HFFc6 (cell line): Measurements from ENCODE around the gene ASCL2. TPM values are rescaled to one million over a fixed set of nuclear protein-coding genes. Genes with fewer than 3 reads are reported as not detected.

ENCODE experiments used
- DNase-seq: peaks from one replicate; pipeline ENCODE4 v3.0.0-alpha.2; 2018
- H3K27ac Mint-ChIP-seq: 2 replicates; pipeline ENCODE4 v1.8.0; 2020; ENCODE audit warnings: mild to moderate bottlenecking, mixed read lengths
- H3K27me3 Mint-ChIP-seq: 2 replicates; pipeline ENCODE4 v1.8.0; 2021; ENCODE audit warnings: mild to moderate bottlenecking, moderate library complexity, mixed read lengths; ENCODE audit not compliant: insufficient read depth
- H3K36me3 Mint-ChIP-seq: 2 replicates; pipeline ENCODE4 v1.8.0; 2021; ENCODE audit warnings: low read depth, mixed read lengths
- H3K4me1 Mint-ChIP-seq: 2 replicates; pipeline ENCODE4 v1.8.0; 2020; ENCODE audit warnings: low read depth, mixed read lengths
- H3K4me3 Mint-ChIP-seq: 2 replicates; pipeline ENCODE4 v1.8.0; 2020; ENCODE audit warnings: mild to moderate bottlenecking, moderate library complexity, mixed read lengths
- H3K9me3 Mint-ChIP-seq: 2 replicates; pipeline ENCODE4 v1.8.0; 2020; ENCODE audit warnings: mild to moderate bottlenecking, mixed read lengths
- CTCF ChIP-seq: fragments of 200-600 bp; sonication (generic); IDR thresholded peaks from 2 replicates; pipeline ENCODE4 v1.5.0; 2021; ENCODE audit warnings: antibody characterized with exemption, mild to moderate bottlenecking
- total RNA-seq, 6 experiments: library from RNA; stranded (reverse); fragmentation: NEBNext Ultra II Directional; extraction: Animal tissue kit (Norgen Biotek cat#: 25700); gene quantifications; 2 replicates in 1 of 6; 3 replicates in 5 of 6; pipeline ENCODE4 v1.2.3, GENCODE V29; 2021

The ASCL2 gene
- total RNA-seq, 6 experiments from 2014 or later = not detected

DNA sequence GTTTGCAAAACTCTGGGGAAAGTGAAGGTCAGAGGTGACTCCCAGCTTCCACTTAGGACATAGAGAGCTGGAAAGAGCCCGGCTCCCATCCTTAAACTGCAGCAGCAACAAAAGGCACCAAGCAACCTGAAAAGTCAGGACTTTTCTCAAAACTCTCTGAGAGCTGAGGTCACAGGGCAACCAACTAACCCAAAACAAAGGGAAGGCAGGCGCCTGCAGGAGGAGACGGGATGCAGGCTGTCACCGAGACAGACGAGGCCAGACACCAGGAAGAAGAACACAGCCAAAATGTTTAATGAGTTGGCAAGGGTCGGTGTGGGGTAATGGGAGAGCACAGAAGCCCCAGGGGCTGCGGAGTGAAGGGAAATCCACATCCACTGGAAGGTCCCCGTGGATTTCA is 19.9 kb downstream of the ASCL2 start:
- no peaks in the 10 kb centered on the region for H3K36me3 Mint-ChIP-seq
- H3K27ac Mint-ChIP-seq = no peak overlapping the region
- H3K4me3 Mint-ChIP-seq = no peak overlapping the region
- H3K9me3 Mint-ChIP-seq = peaks cover 4% of the 10 kb centered on the region; the same call in 1 of the 2 replicates
- no peaks in the 10 kb centered on the region for H3K4me1 Mint-ChIP-seq
- DNase-seq = no peak
- peaks cover 18% of the 10 kb centered on the region for H3K27me3 Mint-ChIP-seq
- TF ChIP-seq CTCF = no peak

DNA sequence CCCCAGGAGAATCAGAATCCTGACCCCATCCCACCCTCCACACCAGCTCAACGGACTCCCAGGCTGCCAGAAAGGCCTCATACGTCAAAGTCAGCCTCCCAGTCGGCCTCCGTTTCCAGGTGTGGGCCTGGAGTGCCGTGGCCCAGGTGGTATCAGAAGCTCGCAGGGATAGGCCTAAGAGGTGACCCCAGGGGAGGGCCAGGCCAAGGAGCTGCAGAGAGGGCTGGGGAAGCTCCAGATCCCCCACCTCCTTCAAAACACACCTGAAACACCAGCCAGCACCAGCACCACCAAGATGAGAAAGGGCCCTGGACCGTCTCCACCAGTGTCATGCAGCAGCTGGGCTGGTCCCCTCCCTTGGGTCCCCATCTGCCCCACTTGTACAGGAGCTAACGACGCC is 20.3 kb downstream of the ASCL2 start:
- DNase-seq = no peak
- H3K4me3 Mint-ChIP-seq = no peak overlapping the region
- peaks cover 18% of the 10 kb centered on the region for H3K27me3 Mint-ChIP-seq

DNA sequence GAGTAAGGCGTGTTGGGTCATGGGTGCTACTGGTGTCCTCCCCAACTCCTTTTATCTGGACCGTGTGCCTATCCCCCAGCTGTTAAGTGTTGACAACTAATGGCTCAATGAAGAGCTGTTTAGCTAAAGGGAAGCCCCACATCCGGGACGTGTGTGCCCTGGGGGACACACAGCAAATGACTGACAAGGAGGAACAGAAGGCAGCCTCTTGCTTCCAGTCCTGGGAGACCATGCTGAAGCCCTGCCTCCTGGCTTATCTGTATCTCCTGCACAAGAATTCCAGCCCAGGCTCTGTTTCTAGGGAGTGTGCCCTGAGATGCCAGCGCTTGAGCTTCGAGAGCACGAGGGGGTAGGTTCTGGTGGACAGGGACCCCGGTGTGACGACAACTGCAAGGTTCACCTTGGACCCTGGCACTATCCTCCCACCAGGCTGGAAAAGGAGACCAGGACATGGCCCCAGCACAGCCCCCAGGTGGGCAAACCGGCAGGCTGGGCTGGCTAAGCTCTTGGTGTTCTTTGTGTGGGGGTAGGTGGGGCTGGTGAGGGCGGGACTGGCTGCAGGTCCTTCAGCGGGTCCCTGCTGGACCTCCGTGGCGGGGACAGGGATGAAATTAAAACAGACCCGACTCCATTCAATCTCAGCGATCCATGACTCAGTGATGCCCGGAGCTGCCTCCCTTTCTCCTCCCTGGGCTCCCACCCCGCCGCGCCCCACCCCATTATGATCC is 21.0 kb downstream of the ASCL2 start:
- H3K36me3 Mint-ChIP-seq = no peaks in the 10 kb centered on the region
- no peak for DNase-seq
- no peak overlapping the region for H3K27ac Mint-ChIP-seq
- peaks cover 23% of the 10 kb centered on the region for H3K27me3 Mint-ChIP-seq
- H3K9me3 Mint-ChIP-seq = no peaks in the 10 kb centered on the region
- no peak for TF ChIP-seq CTCF
- no peak overlapping the region for H3K4me3 Mint-ChIP-seq
- H3K4me1 Mint-ChIP-seq = no peaks in the 10 kb centered on the region

More for the DNA sequence above, 20.3 kb downstream of the ASCL2 start:
- Mint-ChIP-seq H3K9me3 (peaks cover 1% of the 10 kb centered on the region; the same call in 1 of the 2 replicates), H3K4me1 (no peaks in the 10 kb centered on the region), H3K36me3 (no peaks in the 10 kb centered on the region), H3K27ac (no peak overlapping the region)
- TF ChIP-seq CTCF = no peak

DNA sequence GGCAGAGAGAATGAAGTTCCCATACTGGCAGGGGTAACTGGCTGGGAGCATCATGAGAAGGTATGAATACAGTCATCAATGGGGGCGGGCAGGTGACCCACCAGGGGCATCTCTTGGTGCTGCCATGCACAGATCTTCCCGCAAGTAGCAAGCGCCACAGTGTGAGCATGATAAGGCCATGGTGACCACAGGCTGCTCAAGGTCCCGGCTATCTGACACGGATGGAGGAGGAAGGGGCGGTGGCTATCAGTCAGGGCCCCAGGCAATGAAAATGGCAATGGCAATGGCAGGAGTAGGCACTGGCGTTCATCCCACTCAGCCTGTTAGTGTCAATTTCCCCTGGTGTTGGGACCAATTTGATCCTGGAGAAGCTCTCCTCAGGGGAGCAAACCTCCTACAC is 21.6 kb downstream of the ASCL2 start:
- DNase-seq = no peak
- Mint-ChIP-seq H3K27me3 (peaks cover 29% of the 10 kb centered on the region), H3K4me1 (no peaks in the 10 kb centered on the region), H3K27ac (no peak overlapping the region), H3K4me3 (no peak overlapping the region), H3K9me3 (no peaks in the 10 kb centered on the region), H3K36me3 (no peaks in the 10 kb centered on the region)
- TF ChIP-seq CTCF = no peak

GRCh38 chr11:2248242-2248641 is 22.1 kb downstream of the ASCL2 start:
- H3K4me3 Mint-ChIP-seq = no peak overlapping the region
- TF ChIP-seq CTCF = no peak
- no peak overlapping the region for H3K27ac Mint-ChIP-seq
- H3K36me3 Mint-ChIP-seq = no peaks in the 10 kb centered on the region
- H3K27me3 Mint-ChIP-seq = peaks cover 30% of the 10 kb centered on the region
- H3K9me3 Mint-ChIP-seq = no peaks in the 10 kb centered on the region
- DNase-seq = no peak
- H3K4me1 Mint-ChIP-seq = no peaks in the 10 kb centered on the region
